Fibroblast of villous mesenchyme (primary cell): ENCODE data around the gene PHLDB3. TPM values are rescaled to one million over a fixed set of nuclear protein-coding genes. Genes with fewer than 3 reads are reported as not detected.

Experiments used
- DNase-seq: peaks from one replicate; pipeline ENCODE4 v3.0.0-alpha.2; 2010; ENCODE audit warnings: low read depth
- H3K4me3 ChIP-seq: 2 replicates; pipeline ENCODE4 v1.5.1; 2011; ENCODE audit warnings: low read depth, mild to moderate bottlenecking, low read length
- total RNA-seq: library from RNA; depleted of rRNA; stranded (reverse); fragments of >200 nt; gene quantifications from 2 replicates; pipeline ENCODE4 v1.2.3, GENCODE V29; 2012
- TF ChIP-seq, protein P1 (sequence below): IDR thresholded peaks from 2 replicates; pipeline ENCODE4 v1.5.1; 2012; ENCODE audit warnings: low read depth, mild to moderate bottlenecking, low read length; ENCODE audit not compliant: insufficient read depth

PHLDB3 gene
- total RNA-seq, 1 donor, result 13.4 TPM

DNA sequence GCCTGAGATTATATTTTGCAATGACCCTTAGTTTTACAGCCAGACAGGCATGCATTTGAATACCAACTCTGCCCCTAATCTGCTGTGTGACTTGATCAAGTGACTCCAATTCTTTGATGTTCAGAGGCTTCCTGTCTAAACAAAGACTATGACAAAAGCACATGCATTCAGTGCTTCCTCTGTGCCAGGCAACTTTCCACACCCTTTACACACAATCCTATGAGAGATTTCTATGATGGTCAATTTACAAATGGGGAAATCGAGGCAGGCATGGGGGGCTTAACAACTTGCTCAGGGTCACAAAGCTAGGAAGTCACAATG lies 35.4 kb downstream of the PHLDB3 start:
- DNase-seq, result no peak
- TF ChIP-seq, protein P1, sequence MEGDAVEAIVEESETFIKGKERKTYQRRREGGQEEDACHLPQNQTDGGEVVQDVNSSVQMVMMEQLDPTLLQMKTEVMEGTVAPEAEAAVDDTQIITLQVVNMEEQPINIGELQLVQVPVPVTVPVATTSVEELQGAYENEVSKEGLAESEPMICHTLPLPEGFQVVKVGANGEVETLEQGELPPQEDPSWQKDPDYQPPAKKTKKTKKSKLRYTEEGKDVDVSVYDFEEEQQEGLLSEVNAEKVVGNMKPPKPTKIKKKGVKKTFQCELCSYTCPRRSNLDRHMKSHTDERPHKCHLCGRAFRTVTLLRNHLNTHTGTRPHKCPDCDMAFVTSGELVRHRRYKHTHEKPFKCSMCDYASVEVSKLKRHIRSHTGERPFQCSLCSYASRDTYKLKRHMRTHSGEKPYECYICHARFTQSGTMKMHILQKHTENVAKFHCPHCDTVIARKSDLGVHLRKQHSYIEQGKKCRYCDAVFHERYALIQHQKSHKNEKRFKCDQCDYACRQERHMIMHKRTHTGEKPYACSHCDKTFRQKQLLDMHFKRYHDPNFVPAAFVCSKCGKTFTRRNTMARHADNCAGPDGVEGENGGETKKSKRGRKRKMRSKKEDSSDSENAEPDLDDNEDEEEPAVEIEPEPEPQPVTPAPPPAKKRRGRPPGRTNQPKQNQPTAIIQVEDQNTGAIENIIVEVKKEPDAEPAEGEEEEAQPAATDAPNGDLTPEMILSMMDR, result no peak

DNA sequence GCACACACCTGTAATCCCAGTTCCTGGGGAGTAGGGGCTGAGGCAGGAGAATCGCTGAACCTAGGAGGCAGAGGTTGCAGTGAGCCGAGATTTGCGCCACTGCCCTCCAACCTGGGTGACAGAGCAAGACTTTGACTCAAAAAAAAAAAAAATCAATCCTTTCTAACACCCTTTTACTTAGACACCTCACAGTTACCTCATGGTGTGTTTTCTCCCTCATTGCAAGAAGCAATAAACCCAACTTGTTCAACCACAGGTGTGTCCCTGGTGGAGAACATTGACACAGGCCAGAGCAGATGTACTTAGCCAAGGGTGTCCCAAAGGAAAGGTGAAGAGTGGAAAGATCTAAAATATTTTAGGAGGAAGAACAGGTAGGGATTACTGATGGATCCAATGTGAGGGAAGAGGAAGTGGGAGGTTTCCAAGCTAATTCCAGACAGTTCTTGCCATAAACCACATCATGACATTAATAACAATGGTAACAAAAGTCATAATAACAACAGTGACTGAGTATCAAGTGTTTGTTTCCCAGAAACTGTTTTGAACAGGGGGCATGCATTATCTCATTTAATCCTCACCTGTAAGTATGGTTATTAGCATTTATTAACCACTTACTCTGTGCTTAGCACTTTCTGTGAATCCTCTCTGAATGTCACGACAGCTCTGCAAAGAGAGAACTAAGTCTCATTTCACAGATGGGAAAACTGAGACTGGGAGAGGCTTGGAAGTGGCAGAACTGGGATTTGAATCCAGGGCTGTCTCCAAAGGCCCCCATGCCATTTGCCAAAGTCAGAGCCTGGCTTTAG lies 36.0 kb downstream of the PHLDB3 start:
- DNase-seq, result no peak

More for the DNA sequence above, 35.4 kb downstream of the PHLDB3 start:
- H3K4me3 ChIP-seq, result no peak overlapping the region

DNA sequence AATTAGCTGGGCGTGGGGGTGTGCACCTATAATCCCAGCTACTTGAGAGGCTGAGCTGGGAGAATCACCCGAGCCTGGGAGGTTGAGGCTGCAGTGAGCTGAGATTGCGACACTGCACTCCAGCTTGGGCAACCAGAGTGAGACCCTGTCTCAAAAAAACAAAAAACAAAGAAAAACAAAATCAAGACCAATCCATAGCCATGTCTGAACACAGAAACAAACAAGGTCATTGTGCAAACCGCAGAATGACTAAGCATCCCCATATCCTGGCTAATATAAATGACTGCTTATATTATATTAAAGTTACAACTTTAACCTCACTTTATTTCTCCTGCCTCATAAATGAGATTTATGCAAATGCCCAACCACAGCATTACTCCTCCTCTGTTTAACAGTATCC lies 36.8 kb downstream of the PHLDB3 start:
- DNase-seq, result peak; percentile 84
- TF ChIP-seq, protein P1, result no peak

More for the DNA sequence above, 36.0 kb downstream of the PHLDB3 start:
- TF ChIP-seq, protein P1, result no peak
- H3K4me3 ChIP-seq, result no peak overlapping the region

DNA sequence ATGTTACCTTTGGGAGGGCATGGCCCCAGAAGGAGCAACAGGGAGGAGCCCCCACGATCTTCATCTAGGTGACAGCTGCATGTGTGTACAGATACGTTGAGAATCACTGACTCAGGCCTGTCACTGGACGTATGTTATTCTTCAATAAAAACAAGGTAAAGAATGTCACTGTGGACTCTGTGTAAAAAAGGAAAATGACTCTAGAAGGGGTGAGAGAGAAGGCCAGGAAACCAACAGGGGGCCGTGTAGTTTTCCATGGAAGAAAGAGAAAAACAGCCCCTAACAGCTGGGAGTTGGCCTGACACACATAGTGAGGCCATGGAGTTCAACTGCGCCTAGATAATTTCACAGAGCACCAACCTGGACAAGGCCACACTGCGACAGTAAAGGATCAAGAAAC lies 37.3 kb downstream of the PHLDB3 start:
- no peak overlapping the region for H3K4me3 ChIP-seq
- TF ChIP-seq, protein P1, result no peak
- no peak for DNase-seq

More for the DNA sequence above, 36.8 kb downstream of the PHLDB3 start:
- no peak overlapping the region for H3K4me3 ChIP-seq

DNA sequence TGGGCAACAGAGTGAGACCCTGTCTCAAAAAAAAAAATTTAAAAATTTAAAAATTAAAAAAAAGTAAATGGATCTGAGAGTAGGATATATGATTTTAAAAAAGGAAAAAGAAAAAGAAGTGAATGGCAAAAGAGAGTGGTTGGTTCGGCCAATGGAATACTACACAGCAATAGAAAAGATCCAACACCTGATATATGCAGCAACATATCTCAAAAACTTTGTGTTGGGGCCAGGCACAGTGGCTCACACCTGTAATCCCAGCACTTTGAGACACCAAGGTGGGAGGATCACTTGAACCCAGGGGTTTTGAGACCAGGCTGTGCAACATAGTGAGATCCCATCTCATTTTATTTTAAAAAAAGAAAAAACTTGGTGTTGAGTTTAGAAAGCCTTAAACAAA lies 37.8 kb downstream of the PHLDB3 start:
- H3K4me3 ChIP-seq, result no peak overlapping the region
- DNase-seq, result no peak

DNA sequence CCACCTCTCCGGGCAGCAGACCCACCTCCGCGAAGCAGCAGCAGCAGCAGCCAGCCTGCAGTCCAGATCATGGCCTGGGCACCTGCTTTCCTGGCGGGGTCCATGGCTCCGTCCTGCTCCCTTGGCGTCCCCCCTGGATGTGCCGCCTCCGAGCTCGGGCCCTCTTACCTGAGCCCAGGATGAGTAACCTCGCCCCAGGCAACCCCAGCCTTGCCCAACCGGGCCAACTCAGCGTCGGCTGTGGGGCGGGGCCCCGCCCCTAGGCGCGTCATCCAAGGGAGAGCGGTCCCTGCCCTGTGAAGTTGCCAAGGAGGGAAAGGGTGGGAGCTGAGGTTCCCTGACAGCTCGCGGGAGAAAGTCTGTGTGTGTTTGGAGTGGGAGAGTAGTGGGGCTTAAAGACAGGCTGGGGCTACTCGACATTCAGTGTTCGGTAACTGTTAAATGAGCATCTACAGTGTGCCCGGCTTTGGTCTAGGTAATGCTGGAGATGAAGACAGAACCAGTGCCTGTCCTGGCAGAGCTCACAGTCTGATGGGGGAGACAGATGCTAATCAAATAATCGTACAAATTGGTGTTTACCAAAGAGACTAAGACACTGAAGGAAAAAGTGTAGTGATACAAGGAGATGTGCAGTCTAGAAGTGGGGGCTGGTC lies 39.0 kb downstream of the PHLDB3 start, which contains the start of gene LYPD3:
Gene LYPD3 (minus strand): TSS at position 141 of the 653 bp plus-strand sequence. CDS start 37 bp downstream, at position 104.
- peak within 1 kb of the TSS; percentile 86 for H3K4me3 ChIP-seq
- peak; percentile 44 for DNase-seq

More for the DNA sequence above, 37.8 kb downstream of the PHLDB3 start:
- TF ChIP-seq, protein P1, result no peak

More for the DNA sequence above, 39.0 kb downstream of the PHLDB3 start, which contains the start of gene LYPD3:
- TF ChIP-seq, protein P1, result no peak
